SU-DHL-6 (cell line): Measurements from ENCODE around the gene NEDD4.

Experiments
- CTCF ChIP-seq: fragments of 200-600 bp; sonication (generic); IDR thresholded peaks from one replicate; pipeline ENCODE4 v1.5.1; 2017; ENCODE audit warnings: antibody characterized with exemption, mild to moderate bottlenecking, low read length, moderate library complexity; ENCODE audit not compliant: insufficient read depth, poor library complexity, severe bottlenecking
- EZH2phosphoT487 ChIP-seq: fragments of 200-600 bp; sonication (generic), shearing (Covaris generic); conservative IDR thresholded peaks from 2 replicates; pipeline ENCODE4 v1.6.1; 2018; ENCODE audit warnings: mild to moderate bottlenecking, antibody characterized with exemption, low read length, moderate library complexity, mixed read lengths

DNA sequence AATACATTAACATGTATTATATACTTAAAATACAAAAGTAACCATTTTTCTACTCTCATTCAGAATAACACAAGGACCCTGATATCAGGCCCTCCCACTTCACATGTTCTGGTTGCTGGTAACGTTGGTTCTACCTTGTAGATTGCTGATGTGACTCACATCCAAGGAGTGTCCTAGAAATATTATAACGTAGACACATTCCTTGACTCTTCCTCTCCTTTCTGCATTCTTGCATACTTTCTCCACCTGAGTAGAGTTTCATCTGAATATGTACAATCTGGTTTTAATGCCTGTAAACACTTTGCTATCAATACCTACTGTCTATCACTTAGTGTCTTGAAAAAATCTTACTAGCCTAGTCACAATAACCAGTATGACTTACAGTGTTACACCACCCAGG is 35.0 kb upstream of the NEDD4 start:
- TF ChIP-seq CTCF (no peak), EZH2phosphoT487 (no peak)
